GM19463 (cell line): Measurements from ENCODE around the gene EFNA5.

Experiments
- ATAC-seq: cut with Tn5 transposase; IDR thresholded peaks from one replicate; pipeline ENCODE4 v1.9.1; 2021; ENCODE audit warnings: mild to moderate bottlenecking, moderate library complexity; ENCODE audit not compliant: unreplicated experiment

EFNA5 gene

DNA sequence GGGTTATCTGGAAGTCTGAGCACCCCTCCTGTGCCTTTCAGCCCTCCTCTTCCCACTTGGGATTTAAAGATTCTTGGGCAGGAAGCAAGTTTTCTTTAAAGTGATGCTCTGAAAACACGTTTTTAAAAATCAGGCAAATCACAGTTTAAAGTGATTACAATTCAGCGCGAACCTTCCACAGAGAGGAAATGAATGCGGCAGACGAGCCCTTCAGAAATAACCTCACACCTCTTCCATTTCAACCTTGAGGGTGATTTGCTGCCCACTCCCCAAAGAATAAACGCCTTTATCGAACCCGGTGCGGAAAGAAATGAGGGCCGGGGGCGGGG is 2.3 kb upstream of the EFNA5 start:
- no peak for ATAC-seq

DNA sequence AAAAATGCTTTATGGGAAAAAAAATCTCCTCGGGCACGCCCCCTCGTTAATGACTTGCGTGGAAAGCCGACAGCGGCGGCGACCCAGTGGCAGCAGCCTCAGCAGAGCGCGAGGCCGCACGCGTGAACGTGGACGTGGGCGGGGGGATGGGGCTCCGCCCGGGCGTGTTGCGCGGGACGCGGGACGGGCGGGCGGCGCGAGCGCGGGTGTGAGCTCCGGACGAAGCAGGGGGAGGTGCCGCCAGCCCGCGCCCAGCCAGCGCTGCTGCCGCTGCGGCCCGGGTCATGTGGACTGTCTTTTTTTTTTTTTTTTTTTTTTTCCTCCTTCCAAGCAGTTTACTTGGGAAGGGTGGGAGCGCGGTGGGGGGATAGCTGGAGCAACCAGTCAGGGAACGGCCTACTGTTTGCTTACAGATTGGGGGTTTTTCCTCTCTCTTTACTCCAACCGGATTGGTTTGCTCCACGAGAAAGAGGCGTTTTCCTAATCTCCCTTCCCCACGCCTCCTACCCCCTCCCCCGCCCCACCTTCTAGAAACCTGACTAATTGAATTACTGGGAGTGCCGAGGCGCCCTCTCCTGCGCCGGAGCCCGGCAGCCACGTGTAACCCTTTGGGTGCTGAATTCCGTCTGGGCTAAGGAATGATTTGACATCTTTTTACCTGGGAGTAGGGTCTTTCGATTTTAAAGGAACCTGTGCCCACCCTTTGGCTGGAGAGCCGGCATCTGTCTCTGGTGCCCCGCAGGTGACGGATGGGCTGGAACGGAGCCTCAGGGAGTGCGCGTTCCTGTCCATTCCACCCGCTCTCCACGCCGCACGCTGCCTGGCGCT is 1.7 kb upstream of the EFNA5 start:
- ATAC-seq, result no peak

DNA sequence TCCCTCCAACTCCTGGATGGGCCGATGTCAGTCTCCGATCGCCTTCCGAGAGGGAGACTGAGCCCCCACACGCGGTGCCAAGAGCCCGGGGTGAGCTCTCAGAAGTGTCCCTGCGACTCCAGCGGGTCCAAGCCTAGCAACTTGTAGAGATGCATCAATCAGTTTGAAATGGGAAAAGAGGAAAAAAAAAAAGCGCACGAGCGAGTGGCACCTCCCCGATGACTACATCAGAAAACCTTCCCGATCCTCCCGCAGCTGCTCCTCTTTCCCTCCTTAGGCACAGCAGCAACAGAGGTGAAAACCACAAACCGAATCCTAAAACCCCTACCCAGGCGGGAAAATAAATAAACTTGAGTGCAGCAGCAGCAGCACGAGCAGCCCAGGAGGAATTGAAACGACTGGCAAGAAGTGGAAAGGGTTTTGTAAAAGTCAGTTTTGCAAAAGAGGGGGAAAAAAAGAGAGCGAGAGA is 1.0 kb upstream of the EFNA5 start:
- no peak for ATAC-seq

DNA sequence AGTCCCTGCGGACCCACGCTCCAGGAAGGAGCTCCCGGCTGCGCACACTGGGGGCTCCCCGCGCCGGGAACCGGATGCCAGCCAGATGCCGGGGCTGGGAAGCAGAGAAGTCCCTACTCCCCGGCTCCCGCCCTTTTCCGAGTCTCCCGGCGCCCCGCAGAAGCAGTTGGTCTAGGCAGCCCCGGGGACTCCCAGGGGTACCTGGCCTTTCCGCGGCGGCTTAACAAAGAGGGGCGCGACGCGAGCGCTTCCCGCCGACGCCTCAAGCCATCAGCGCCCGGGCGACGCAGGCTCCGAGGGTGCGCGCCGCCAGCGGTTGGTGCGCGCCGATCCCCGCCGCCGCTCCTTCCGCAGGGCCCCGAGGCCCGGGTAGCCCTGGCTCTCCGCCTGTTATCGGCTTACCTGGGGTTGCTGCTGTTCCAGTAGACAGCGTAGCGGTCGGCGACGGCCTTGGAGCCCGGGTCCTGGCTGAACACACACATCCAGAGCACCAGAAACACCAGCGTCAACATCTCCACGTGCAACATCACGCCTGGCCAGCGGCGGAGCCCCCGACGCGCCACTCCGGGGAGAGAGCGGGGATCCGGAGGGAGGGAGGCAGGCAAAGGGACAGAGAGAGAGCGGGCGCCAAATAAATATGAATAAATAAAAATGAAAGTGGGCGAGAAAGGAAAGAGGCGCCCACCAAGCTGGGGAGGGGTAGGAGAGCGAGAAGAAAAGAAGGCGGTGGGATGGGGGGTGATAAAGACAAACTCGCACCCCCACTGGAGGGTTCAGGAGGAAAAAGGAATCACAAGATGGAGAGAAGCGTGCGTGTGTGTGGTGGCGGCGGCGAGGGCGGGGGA is 428 bp downstream of the EFNA5 start:
- ATAC-seq, result peak; percentile 23

DNA sequence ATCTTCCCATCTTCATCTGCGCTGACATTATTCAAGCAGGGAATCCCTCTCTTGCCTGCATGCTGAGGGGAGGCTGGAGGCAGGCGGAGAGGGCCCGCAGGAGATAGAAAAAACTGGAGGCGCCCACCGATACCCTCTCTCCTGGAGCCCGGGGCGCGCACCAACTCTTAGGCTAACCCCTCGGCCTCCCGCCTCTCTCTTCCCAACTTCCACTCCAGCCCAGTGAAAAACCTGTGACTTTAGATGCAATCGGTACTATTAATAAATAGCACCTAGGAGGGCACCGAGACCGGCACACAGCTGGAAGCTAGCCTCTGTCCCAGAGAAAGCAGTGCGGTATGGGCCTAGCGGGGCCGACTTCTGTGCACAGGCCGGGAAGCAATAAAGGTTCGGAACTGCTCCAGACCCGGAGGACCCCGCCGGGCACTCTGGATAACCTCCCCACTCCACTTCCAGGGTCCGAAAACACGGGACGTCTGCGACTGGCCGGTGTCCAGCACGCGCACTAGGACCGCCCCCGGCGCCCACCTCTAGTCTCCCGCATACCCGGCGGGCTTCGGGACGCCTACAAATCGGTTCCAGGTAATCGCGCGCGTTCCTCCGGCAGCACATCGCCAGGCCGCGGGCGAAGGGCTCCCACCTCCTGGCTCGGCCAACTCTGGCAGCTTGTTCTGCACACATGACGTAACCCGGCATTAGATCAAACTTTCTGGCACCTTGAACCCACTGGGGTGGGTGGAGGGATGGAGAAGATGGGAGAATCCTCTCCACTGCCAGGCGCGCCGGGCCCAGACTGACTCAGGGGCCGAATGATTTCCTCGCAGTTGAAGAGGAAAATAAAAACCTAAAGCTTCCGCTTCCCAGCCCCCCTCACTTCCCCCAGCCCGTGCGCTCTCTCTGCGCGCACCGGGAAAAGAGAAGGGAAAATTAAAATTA is 1.4 kb downstream of the EFNA5 start:
- ATAC-seq, result no peak

DNA sequence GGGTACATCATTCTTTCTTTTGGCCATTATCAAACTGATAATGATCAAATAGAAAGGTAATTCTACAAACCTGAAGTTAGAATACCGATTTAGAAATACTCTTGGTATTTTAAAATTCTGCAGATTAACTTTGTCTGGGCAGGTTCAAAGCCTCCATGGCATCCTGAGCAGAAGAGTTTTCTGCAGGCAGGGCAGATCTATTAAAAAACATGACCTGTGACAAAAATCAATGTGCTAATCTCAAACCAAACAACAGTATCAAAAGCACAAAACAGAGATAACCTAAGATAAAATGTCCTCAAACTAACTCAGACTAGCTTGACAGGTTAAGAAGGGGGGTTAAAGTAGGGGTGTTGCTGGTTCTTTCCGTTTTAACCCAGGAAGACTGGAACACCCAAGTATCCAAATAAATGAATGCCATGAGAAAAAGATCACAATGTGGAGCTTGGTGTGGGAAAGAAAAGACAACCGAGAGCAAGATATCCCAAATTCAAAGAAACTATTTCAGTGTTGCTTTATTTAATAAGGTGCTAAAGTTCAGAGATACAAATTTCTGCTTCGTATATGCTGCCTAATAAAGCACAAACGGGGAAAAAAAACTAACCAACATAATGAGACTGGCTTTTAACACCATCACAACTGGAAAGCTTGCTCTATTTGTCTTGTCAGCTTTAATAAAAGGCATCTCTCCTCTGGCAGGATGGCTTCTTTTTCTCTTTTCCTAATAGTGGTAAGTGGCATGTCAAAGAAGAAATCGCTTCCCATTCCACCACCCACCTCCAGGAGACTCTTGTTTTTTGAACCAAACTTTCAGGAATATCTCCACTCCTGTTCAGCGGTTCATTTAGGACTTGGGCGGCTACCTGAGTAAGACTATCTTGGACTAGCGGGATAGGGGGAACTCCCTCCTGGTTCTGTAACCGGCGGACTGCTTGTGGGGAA is 2.3 kb downstream of the EFNA5 start:
- ATAC-seq, result no peak

DNA sequence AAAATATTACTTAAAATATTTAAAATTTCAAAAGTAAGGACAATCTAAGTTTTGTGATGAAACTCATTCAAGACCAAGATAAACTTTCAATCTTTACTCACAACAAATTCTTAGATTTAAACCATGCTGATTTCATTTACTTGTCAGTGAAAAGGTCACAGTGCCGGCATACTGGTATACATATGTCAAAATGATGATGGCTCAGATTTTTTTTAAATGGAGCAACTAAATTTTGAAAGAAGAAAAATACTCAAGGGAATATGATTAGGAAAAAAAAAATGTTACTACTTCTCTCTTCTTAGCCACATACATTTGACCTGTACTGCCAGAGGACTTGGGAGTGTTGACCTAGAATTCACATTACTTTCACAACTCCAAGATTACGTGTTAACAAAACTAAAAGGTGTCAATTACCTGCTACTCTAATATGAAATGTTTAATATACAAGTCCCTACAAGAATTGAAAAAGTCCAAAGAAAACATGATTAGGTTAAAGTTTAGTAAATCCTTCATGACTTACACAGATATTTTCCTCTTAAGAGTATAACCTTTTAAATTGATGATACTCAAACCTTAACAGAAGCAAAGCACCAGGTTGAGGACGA is 4.6 kb downstream of the EFNA5 start:
- ATAC-seq, result no peak

DNA sequence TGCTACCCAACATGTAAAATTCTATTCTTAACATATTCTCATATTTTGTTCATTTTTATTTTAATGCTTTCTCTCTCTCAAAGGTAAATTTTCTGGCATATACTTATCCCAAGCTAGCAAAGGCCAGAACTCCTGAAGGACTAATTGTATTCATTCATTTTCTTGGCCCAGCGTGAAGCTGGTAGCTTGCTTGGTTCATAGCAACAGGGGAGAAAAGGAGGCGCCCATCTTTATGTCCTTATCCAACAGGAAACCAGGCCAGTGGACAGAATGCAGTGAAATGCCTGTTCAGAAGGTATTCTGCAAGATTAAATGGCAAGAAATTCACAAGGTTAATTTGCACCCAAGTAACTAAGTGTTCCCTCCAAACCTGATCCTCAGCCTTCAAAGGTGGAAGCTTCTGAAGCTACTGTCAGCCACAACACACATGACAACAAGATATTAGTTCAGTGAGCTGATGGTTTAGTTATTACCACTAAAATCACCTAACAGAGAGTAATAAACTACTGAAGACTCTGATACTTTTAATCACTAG is 5.6 kb downstream of the EFNA5 start:
- no peak for ATAC-seq

DNA sequence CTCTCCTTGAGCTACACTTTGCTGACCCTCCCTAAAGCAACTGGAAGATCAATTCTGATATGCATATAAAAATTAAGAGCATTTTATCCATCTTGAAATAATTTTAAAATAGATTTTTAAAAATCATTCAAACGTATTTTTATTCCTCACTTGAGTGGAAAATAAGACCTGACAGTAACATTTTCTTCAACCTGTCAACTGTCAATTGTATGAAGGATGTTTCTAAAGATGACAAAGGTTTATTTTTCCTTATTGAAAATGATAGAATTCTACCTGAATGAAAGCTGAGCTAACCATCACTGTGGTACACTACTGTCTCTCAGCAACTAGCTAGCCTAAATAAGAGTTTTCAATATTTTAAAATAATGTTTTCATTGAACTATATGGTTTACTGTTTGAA is 7.0 kb downstream of the EFNA5 start:
- no peak for ATAC-seq

DNA sequence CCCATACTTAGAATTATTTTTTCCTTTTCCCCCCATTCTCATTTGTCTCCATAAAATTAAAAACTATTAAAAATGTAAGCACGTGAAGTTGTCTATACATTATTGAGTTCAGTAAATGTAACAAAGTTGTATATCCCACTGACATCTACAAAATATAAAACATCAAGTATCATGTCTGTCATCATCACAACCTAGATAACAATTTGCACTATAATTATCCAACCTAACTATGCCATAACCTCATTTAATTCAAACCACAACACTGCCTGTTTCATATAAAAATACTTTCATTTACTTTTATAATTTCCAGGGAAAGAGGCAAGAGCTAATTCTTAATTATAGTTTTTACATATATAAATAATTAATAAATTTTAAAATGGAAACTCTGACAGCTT is 9.1 kb downstream of the EFNA5 start:
- no peak for ATAC-seq

DNA sequence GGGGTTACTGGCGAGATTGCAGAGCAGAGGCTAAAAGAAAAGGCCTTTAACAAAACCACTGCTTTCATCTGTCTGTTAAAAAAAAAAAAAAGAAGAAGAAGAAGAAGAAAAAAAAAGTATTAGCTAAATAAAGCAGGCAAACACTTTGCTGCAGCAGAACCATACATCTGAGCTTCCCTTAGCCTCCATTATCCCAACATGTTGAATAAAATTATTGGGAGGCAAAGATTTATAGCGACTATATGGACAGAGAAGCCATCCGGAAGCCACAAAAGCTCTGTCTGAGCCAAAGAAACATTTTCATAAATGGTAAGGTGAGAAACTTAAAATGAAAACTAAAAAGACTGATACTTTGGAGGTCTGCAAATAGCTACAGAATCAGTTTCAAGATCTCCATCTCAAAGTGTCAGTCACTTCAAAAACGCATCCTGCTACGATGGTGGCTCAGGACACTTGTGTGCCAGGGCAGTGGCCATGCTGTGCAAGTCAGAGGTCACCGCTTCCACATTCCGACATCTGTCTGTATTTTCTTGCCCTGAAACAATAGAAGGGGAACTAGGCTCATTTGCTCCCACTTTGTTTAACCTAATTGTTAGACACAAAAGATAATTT is 9.6 kb downstream of the EFNA5 start:
- peak; percentile 77 for ATAC-seq

DNA sequence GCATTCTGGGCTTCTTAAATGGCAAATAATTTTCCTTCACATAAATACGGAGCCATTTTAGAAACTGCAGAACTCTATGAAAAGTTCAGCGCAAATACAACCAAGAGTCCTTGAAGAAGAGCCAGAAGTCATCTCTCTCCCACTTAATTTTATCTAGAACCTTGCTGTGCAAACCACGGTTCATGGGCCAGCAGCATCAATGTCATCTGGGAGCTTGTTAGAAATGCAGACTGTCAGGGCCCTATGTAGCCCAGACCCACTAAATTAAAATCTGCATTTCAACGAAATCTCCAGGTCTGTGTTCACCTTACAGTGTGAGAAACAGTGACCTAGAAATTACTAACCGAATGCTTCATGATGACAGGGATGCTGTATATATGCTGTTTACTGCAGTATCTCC is 12.2 kb downstream of the EFNA5 start:
- ATAC-seq, result no peak

DNA sequence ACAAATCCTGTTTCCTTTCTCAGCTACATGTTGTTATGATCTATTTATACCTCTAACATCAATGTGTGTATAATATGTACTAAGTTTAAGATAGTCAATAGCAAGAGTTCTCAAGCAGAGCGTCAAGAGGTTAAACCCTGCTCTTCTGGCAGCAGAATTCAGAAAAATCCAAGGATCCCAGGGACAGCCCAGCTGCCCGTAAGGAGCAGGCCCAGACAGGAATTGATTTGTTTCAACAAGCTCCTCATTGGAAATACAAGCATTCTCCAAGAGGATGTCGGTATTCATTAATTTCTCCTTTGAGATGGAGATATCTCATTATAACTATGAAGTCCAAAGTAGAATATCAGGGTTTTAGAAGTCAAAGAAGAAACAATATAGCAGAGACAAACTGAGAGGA is 14.9 kb downstream of the EFNA5 start:
- no peak for ATAC-seq

DNA sequence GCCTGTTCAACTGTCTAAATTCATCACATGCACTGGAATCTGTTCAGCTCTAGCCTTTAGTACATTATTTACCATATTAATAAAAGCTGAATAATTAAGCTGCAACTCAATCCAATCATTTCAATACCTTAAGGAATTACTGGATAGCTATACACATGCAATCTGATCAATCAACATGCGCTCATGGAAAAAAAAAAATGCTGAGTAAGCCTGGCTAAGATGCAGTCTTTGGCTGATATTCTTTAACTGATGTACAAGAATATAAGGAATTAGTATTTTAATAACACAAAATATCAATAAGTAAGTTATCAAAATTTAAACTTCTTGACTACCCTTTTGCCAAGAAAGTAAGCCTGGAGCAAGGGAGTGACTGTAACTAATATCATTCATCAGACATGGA is 15.9 kb downstream of the EFNA5 start:
- ATAC-seq, result no peak

DNA sequence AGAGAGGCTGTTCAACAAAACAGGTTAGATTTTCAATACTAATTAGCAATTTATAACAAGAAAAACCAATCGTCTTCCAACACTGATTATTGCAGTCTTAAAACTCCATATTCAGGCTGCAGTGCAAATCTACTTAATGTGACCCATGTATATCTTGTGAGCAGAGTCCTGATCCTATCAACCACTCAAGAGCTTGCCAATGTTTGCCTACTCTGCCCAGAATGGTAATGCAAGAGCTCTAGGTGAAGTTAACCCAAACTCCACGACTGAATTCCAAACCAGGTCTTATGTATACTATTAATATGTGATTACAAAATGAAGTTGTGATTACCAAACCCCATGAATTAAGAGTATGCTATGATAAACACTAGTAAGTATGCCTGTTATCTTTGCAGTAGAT is 17.1 kb downstream of the EFNA5 start:
- ATAC-seq, result no peak

DNA sequence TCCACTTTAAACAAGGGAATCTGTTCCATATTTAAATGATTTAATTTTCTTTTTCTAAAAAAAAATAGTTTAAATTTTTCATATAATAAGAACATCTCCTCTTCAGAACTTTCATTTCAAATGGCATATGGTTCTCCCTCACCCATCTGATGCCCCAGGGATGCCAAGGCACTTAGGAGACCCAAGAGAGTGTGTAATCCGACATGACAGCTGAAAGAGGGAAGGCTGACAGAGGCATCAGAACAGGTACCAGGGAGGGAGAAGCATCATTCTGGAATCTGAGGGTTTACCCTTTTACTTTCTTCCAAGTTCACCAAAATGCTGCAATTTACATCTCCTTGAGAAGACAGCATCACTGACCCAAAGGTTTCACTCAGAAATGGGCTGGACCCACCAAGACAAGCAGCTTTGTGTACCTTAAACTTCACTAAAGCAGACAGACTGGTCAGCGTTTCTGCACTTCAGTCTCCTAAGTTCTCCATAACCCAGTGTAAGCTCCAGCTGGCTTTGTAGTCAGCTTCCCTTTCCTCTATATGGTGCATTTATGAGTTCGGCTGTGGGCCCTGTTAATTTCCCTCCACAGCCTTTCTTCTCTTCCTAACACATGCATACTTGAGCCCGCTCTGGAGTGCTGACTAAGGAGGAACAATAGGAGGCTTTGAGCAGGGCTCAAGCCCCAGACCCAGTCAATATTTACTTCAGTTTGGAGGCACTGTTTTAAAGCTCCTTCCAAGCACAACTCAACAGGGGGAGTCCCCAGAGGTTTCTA is 17.7 kb downstream of the EFNA5 start:
- ATAC-seq, result peak; percentile 41

DNA sequence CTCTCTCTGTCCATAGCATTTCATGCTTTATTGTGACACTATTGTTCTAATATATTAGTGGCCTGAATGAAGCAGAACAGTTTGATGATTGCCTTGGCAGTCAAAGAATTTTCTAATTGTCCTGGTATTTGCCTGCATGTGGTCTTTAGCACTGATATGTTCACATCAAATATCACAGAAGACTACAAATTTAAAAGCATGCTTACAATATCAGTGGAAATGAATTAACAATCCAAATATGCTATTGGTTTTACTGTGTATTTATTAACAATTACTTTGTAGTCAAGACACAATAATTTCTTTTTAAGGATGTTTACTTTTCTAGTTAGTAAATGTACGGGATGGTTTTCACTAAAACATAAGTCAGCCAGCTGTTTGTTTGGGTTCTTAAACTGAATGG is 18.3 kb downstream of the EFNA5 start:
- no peak for ATAC-seq

DNA sequence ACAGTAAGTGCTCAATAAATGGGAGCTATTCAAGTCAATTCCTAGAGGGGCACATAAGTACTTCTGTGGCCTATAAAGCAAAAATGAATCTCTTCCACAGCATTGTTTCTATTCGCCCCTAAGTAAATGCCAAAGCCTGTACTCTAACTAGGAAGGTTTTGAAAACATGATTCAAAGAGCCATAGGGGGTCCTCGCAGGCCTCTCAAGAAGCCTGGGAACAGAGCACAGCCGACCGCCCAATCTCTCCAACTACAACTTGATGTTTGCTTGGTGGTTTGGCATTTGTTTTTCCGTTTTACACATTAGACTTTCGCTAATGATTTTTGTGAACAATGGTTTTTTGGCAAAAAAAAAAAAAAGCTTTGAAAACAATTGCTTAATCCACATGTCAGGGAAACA is 19.4 kb downstream of the EFNA5 start:
- ATAC-seq, result no peak
